Raji (cell line): ENCODE data around the gene CDH13.

Experiments
- POLR2A ChIP-seq: IDR thresholded peaks from 2 replicates; pipeline ENCODE4 v1.6.1; 2011; ENCODE audit warnings: low read depth, low read length, control low read depth; ENCODE audit not compliant: insufficient read depth

Gene CDH13

DNA sequence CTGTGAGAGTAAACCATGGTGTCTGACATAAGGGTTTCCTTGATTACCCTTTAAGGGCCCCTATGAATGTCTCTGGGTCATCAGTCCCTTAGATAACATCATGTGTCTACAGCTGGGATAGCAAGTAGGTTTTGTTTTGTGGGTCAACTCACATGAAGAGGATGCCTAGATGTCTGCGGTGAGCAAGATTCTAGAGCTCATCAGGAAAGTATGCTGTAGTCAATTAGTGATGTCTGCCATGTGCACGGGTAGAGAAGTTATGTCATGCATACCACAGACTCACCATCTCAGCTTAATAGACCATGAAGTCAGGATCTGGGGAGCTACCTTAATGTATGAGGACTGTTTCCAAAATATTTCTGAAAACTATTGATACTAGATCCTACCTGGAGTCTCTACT, 57.5 kb downstream of the CDH13 start:
- TF ChIP-seq POLR2A, result no peak

DNA sequence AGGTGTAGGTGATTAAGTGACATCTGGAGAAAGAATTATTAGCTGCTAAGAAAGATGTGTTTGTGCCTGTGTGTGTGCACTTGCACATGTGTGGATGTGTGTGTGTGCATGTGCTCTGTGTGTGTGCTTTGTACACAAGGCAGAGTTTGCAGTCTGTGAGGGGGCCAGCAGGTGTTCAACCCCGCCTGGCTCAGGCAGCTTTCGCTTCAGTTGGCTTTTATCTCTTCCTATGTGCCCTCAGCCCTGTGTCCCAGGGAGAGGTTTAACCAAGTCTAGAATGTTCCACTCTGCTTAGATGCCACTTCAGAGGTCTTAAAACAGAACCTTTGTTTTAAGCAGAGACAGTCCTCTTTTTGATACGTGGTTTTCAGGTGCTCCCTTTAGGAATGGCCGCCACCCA, 58.8 kb downstream of the CDH13 start:
- no peak for TF ChIP-seq POLR2A

DNA sequence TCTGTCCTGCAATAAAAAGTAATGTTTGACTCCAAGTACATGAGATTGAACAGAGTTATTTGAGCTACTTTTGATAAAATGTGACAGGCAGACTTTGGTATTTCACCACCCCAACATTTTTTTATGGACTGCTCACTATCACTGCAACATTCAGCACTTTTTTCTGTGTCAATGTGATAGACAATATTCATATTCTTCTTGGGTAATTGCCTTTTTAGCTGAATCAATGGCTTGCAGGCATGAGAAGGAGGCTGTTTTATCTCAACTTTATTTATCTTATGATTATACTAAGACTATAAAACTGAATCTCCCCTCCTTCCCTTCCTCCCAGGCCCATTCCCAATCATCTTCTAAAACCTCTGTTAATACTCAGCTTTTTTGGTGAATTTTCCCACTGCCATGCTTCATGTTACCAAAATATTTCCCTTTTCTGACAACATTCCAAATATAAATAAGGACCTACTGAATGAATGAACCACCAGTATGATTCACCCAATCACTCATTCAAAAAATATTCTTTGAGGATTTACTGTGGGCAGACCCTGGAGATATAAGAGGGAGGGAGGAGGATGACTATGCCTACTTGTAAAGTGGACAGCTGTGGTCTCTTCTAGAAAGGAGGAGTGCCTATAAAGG, 67.6 kb downstream of the CDH13 start:
- no peak for TF ChIP-seq POLR2A

DNA sequence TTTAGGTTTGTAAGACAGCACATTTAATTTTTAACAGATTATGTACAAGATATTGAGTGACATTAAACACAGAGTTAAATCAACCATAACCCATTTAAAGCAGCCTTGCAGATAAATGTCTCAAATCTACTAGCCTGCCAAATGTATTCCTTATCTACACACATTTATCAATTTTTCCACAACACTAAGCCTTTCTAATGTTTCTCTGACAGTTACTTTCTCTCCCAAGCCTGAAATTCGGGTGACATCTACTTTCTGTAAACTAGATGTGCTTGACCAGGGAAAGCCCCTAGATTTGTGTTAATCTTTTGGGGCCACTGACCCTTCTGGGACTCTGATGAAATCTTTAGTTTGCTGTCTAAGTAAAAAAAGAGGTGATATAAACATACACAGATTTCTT, 69.0 kb downstream of the CDH13 start:
- no peak for TF ChIP-seq POLR2A

DNA sequence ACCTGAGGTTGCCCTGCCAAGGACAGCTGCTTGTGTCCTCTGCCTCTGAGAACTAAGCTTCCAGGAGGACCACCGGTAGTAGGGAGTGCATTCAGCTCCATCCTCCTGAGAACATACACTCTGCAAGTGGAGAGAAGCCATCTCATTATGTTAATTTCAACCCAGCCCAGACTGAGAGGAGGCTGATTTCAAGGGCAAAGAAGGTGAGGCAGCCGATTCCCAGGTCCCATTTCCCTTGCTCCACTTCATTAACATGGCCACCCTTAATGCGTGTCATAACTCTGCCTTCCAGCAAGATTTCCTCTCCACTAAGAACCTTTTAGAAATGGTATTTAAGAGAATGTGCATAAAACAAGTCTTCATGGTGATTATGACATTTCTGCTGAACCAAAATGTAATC, 72.5 kb downstream of the CDH13 start:
- no peak for TF ChIP-seq POLR2A

DNA sequence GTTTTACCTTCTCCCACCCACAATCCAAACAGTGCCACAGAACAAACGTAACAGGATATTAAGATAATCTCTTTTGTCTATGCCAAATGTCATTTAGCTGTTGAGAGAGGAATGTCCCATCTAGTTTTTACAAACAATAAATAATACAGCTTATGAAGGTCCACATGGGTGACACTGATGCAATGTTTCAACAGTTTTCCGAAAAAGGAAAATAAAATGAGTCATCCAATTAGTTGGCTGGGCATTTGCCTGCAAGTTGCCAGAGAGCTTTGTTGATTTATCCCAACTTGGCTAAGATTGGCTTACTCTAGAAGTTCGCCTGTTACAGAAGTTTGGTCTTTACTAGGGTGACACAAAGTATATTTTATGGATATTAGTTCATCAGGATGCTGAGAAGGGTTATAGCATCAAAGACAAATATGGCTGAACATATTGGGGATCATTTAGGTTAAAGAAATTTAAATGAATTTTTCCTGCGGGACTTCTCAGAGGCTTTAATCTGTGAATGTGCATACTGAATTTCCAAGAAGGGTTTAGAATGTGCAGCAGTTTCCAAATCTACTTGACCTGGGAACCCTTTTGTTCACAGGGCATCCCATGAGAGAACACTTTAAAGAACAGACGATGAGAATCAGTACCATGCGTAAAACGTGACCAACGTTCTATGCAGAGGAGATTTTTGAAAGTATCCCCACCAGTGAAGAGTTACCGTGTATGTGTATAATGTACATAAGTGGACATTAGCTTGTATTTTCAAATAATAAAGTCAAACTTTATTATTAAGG, 73.1 kb downstream of the CDH13 start:
- TF ChIP-seq POLR2A, result no peak

DNA sequence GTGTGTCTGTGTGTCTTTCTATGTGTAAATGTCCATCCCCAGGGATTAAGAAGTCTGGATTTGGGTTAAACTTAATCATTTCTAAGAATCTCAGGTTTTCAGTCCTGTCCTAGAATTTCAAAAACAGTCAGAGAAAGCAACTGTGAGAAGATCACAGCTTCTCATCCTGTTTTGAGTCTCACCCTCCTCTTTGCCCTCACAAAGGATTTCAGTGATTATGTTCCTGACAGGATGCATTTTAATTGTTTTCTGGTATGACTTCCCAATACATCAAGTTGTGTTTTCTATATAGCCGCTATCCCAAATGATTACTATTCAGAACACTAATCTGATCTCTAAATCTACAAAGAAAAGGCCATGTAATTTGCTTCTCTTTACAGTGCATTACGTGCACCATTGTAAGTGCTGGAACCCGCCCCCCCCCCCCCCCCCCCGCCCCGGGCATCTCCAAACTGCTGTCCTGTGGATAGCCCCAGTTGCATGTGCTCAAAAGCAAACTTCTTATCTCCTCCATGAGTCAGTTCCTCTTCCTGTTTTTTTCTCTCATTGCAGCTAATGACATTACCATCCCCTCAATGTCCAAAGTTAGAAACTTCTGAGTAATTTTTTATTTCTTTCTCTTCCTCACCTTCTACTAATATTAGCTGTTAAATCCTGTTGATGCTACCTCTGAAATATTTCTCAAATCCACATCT, 73.9 kb downstream of the CDH13 start:
- no peak for TF ChIP-seq POLR2A

DNA sequence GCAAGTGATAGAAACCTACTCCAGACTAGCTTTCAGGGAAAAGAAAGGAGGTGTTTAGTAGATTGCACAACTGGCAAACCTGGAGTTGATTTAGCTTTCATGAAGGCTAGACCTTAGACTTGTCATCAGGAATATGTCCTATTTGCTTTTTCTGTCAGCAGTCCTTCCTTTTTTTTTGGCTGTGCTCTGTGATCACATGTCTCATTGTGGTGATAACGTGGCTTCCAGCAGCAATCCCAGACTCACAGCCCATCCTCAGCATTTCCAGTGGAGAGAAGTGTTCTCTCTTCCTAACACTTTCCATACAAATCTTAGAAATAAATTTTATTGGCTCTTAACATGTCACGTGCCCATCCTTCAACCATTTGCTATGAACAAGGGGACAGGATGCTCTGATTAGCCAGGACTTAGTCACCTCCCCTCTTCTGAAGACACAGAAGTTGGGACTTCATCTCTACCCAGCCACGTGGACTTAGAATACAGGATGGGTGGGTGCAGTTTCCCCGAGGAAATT, 74.7 kb downstream of the CDH13 start:
- TF ChIP-seq POLR2A, result no peak

DNA sequence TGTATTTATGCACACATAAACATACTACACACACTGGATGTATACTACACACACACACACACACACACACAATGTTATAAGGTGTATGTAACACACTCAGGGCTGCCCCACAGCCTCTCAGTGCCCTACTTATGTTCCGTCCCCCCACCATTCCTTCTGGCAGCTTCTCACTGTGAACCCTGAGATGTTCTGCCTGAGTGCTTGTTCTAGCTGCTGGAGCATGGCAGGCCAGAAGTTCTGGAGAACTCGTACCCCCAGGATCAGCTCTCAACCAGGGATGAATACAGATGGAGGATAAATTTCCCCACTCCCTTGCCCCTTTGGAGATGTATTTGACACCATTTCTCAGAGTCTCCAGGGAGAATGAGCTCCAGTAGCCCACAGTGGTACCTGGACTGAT, 76.4 kb downstream of the CDH13 start:
- no peak for TF ChIP-seq POLR2A

DNA sequence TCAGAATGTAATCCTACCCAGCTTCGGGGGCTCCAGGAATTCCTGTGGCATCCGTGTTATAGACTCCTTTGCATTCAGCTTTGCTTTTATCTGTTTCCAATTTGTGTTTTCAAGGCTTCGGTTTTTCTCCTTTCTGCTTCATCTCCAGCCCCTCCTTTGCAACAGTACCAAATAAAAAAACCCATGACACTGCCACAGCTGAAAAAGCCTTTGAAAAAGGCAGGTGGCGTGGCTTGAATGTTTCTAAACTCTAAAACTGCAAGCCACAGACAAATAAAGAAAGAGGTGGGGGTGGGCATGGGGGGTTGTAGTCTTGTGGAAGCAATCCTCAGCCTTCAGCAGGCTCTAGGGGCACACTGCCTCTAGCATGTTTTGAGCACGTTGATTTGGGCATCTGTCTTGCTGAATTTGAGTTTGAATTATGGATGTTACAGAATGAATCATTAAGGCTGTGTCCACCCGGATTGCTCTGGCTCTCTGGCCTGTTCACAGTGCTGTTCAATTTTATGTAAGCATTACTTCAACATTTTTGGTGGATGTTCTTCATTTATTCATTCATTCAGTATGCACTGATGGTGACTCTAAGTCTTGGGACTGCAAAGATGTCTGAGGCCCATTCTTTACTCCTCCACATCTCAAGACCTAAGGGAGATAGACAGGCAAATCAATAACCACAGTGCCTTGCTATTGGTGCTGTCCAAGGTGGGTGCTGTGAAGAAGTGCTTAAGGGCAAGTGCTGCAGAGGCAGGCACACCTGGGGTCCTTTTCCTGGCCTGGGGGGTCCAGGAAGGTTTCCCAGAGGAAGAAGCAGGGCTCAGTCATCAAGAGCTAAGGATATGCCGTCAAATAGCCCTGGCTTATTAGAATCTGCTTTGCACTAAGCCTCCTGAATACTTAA, 77.4 kb downstream of the CDH13 start:
- TF ChIP-seq POLR2A, result no peak

DNA sequence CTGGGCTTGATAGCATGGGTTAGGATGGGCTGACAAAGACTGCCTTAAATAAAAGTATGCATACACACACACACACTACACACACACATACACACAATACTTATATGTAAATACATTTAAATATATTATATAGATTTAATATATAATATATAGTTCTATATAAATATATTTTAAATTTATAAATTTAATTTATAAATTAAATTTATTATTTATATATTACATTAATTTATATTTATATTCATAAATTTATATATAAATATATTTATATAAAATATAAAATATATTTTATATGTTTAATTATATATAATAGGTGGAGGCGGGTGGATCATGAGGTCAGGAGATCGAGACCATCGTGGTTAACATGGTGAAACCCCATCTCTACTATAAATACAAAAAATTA, 83.2 kb downstream of the CDH13 start:
- no peak for TF ChIP-seq POLR2A

DNA sequence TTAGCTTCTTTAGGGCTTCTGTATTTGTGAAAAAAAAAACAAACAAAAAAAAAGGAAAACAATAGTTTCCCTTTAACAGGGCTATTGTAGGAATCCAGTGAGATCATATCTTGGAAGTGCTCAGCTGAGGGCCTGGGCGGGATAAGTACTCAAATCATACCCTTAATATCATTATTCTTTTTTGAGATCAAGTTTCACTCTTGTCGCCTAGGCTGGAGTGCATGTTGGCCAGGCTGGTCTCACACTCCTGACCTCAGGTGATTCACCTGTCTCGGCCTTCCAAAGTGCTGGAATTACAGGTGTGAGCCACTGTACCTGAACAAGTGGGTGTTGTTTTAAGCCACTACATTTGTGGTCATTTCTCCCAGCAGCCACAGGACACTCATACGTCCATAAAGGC, 87.0 kb downstream of the CDH13 start:
- TF ChIP-seq POLR2A, result no peak

DNA sequence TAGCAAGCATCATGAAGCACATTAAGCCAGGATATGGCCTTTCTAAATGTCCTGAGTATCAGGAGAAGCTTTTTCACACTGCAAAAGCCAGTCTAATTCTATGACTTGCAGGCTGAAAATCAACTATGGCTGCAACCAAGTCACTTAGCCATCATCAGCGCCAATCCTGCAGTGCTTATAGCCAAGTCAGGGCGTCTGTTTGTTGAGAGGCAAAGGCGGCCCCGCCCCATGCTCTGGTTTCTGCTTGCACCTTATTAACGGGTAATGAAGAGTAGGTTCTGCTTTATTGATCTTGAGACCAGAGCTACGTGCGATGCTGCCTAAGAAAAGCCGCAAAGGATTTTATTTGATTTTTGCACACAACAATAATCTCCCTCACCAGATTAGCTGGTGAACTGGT, 88.4 kb downstream of the CDH13 start:
- no peak for TF ChIP-seq POLR2A

DNA sequence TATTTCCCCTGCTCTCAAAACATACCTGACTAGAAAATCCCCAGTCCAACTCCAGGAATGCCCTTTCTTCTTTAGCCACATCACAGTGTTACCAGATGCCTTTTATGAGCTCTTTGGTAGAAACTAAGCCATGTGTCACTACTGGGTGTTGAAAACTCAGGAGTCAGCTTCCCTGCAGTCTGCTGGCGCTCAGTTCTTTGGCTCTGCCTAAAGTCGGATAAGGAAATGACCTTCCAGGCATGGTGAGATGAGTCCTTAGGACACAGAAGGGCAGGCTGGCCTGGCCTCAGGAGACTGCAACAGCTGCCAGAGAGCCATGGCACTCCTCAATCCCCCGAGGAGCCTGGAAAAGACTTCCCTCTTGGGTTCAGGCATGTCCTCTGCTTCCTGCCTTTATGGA, 89.1 kb downstream of the CDH13 start:
- TF ChIP-seq POLR2A, result no peak

DNA sequence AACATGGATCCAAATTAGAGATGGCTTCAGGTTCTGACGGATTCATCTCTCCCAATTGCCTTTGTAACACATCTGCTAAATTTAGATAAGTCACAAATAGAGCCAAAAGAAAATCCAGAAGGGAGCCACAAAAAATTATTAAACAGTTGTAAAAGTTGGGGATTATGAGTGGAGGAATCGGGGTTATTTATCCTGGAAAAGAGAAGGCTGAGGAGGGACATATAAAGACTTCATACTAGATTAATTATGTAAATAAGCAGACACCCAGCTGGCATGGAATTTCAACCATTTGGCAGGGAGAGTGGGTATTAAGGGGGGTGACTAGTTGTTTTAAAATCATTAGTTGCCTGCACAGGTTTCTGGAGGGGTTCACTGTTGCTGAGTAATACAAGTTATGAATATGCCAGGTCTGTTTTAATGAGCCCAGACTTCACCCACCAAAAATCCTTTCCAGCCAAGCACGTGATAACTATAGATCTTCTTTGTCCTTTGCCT, 89.6 kb downstream of the CDH13 start:
- no peak for TF ChIP-seq POLR2A
